HG03378 (cell line): ENCODE results near the gene OMP.

Experiments used
- ATAC-seq: cut with Tn5 transposase; IDR thresholded peaks from one replicate; pipeline ENCODE4 v1.9.1; 2021; ENCODE audit warnings: mild to moderate bottlenecking, moderate library complexity; ENCODE audit not compliant: unreplicated experiment

The OMP gene

GRCh38 chr11:77137421-77137820 is 34.8 kb downstream of the OMP start:
- no peak for ATAC-seq

GRCh38 chr11:77138106-77138649 is 35.5 kb downstream of the OMP start:
- ATAC-seq = no peak

GRCh38 chr11:77139201-77139600 is 36.6 kb downstream of the OMP start:
- no peak for ATAC-seq

DNA sequence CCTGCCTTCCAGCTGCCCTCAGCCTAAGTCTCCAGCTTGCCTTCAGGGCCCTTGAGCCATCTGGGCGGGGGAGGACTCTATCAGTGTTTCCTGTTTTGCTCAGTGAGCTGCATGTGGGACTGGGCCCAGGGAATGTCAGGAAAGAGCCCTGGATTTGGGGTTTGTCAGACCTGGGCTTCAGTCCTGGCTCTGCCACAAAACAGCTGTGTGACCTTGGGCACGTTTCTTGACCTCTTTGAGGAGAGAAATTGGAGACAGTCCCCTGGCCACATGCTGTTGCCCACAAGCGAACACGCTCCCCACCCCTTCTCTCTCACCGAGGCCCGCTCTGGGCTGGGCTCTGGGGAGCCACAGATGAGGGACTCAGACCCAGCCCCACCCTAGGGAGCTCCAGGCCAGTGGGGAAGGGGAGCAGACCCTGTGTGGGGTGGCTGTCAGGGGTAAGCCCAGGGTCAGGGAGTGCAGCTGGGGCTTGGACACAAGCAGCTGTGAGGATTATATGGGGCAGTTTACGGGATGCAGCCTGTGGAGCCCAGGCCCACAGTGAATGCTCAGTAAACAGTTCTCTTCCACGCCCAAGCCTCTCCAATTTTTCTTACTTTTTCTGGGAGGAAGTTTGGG is 37.7 kb downstream of the OMP start:
- ATAC-seq = no peak

DNA sequence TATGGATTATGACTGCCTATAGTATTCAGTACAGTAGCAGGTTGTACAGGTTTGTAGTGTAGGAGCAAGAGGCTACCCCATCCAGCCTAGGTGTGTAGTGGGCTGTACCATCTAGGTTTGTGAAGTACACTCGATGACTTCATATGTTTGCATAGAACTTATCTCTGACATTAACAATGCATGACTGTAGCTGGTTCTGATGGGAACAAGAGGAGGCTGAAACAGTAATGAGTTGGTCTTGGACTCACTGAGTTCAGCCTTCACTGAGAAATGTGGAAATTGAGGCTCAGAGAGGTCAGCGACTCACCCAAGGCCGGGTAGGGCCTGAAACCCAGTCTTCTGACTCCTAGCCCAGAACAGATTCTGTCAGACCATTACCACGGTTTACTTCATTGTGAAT is 38.4 kb downstream of the OMP start:
- no peak for ATAC-seq

DNA sequence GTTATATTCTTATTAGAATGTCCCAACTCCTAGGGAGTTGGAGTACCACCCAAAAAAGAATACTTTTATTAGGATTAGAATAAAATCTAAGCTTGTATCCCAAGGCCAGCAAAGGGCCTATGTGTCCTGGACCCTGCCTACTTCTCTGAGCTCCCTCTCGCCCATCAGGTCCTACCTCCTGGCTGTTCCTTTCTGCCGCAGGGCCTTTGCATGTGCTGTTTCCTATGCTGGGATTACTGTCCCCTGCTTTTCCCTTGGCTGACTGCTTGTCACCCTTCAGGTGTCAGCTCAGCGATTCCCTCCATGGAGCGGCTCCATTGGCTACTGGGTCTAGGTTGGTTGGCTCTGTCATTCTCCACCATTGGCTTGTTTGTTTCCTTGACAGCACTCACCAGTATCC is 38.8 kb downstream of the OMP start:
- no peak for ATAC-seq

DNA sequence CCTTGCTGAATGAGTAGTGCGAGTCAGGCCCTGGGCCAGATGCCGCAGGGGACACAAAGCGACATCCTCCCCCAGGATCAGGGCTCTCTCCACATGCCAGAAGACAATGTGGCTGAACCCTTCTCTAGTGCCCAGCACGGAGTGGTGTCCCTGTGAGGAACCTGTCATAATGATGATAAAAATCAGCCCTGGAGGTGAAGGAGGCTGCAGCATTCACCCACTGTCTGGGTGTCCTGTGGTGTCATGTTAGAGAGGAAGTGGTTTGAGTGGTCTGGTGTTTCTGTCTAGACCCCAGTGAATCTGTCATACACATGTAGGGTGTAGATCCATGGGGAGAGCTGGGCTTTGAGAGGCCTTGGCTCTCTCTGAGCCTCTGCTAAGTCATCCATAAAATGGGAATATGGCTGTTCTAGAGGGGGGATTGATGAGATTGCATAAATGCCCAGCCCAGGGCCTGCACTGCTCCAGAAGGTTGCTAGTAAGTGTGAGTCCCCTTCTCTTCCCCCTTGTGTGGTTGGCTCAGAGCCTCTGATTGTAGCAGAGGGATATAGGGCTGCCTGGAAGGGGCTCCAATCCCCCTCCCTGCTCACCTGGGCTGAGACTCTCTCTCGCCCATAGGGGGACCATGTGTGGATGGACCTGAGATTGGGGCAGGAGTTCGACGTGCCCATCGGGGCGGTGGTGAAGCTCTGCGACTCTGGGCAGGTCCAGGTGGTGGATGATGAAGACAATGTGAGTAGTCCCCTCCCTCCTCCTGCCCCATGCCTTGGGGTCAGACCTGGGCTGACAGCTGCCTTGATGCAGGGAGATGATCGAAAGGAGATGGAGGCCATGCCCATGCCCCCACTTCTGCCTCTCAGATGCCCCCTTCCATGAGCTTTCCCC is 39.7 kb downstream of the OMP start:
- ATAC-seq = no peak

- ATAC-seq = no peak
These were observed 40.9 kb downstream of the OMP start for GRCh38 chr11:77143405-77144020.

- ATAC-seq = no peak
These were observed 41.7 kb downstream of the OMP start for GRCh38 chr11:77144196-77144856.

GRCh38 chr11:77144857-77145428 is 42.3 kb downstream of the OMP start:
- ATAC-seq = no peak

DNA sequence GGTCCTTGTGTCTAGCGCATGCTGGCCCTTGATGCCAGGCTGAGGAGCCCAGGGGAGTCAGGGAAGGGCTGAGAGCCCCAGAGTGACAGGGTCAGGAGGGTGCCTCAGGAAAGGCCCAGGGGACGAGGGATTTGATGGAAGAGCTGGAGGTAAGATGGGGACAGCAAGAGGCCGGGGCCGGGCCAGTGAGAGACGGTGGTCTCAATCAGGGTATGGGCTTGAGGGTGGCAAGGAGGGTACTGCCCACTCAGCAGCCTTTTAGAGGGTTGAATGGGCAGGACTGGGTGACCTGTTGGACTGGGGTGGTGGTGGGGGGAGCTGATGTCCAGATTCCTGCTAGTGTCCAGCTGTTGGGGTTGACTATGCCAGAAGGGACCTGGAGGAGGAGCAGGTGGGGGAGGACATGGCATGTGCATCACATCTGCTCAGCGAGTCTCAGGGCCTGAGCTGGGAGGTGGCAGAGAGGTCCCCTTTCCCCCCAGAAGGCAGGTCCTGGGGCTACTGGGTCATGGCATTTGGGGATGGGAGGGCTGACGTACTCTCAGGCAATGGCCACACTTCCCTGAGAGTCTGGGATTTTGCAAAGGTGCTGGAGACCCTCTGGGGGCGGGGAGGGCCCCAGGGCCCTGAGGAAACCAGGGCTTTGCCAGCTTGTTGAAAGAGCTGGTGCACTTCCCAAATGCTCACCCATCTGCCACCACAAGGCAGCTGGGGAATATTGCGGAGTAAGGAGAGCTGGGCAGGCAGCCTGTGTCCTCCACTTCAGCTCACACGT is 43.8 kb downstream of the OMP start:
- ATAC-seq = no peak

DNA sequence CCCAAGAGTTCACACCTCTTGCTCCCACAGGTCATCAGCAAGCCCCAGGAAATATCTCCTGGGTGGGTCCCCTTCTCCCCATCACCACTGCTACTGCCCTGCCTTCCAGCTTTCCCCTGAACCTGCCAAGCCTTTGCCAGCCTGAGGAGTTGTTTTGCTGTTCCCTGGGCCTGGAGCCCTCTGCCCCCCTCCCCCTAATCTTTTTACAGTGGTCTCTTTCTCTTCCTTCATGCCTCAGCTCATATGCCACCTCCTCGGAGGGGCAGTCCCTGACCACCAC is 44.3 kb downstream of the OMP start:
- ATAC-seq = no peak

DNA sequence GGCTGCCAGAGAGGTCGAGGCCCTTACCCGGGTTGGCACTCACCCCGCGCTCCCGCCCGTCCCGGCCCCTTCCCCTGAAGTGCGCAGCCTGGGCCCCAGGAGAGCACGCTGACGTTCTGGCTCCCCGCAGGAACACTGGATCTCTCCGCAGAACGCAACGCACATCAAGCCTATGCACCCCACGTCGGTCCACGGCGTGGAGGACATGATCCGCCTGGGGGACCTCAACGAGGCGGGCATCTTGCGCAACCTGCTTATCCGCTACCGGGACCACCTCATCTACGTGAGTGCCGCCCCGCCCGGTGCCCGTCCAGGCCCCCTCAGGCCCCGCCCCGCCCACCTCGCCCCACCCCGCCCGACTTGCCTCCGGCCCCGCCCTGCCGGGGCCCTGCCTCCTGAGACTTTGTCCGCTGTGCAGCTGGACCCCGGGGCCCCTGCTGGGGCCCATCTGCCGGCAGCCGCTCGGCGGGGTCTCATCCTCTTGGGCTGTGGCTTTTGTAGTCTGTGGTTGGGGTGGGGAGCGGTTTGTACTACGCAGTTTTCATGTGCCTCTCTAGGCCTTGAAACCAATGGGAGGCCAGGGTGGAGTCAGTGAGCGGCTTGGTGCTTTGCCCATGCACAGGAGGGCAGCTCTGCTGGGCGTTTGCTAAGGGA is 45.2 kb downstream of the OMP start:
- no peak for ATAC-seq

GRCh38 chr11:77148963-77149715 is 46.5 kb downstream of the OMP start:
- no peak for ATAC-seq

DNA sequence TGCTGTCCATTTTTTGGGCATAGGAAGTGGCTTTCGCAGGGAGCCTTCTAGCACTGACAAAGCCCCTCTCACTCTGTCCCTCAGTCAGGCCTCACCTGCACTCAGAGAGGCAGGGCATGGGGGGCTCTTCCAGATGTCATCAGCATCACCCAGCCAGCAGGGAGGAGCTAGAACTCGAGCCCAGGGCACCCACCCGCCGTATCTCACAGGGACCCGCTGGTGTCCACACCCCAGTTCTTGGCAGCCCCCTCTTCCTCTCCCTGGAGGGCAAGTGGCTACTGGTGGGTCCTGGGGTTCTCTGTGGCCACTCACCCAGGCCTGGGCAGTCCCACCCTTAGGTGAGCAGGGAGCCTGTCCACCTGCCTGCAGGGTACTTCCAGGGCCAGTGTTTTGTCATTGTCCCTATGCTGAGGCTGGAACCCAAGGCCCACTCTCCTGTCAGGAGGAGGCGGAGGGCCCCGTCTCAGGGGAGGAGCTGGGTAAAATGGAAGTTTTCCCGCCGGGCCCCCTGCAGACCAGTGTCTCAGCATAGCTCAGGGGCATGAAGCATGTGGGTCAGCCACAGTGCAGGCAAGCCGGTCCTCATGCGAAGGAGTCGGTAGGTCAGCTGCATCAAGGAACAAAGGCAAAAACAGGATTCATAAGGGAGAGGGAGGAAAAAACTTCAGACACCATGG is 47.2 kb downstream of the OMP start:
- ATAC-seq = no peak

DNA sequence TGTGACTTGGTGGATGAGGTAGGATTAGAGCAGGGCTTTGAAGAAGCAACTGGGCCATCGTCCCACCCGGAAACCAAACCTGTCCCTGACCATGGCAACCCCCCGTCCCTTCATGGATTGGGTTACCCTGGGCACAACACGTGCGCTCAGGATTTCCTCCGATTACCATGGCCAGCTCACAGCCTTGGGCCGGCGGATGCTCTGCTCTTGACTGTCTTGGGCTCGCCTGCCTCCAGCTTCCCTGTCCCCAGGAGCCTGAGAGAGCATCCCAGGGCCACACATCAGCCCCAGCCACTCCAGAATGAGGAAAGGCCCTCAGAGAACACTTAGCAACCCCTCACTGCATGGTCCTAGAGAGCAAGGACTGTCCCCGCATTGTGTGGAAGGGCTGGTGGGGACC is 48.2 kb downstream of the OMP start:
- no peak for ATAC-seq

DNA sequence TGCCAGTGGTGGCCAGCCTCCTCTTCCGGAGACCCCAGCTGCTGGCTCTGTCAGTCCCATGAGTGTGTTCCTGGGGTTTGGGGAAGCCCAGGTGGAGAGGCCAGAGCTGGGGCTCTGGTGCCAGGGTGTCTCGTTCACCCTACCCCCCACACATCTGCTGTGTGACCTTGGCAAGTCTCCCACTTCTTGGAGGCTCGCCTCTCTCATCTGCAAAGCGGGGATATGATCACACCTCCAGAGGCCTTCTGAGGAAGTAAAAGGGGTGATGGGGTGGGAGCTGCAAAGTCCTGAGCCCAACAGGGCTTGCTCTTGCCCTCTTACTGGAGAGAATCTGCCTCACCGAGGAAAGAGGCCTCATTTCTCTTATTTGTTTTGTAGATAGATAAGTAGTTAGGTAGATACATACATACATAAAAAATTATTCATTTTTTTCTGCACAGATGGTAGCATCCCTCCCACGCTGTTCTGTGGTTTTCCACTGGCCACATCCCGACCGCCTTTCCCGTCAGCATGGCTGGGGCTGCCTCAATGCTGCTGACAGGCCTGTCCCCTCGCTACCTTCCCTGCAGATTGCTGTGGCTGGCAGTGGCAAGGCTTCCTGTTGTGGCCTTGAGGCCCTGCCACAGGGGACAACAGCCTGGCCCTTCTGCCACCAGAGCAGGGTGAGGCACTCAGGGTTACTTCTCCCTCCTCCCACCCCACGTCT is 49.3 kb downstream of the OMP start:
- ATAC-seq = no peak

- no peak for ATAC-seq
These were observed 50.2 kb downstream of the OMP start for GRCh38 chr11:77152846-77153245.
